GM19395 (cell line): ENCODE measurements around the gene KLHL29.

Experiments
- ATAC-seq: cut with Tn5 transposase; IDR thresholded peaks from one replicate; pipeline ENCODE4 v1.9.1; 2021; ENCODE audit warnings: mild to moderate bottlenecking, moderate library complexity; ENCODE audit not compliant: unreplicated experiment

Gene KLHL29

GRCh38 chr2:23601301-23601965 is 216.5 kb downstream of the KLHL29 start:
- no peak for ATAC-seq

- ATAC-seq = no peak
Measured at GRCh38 chr2:23602116-23602515, 217.1 kb downstream of the KLHL29 start.

GRCh38 chr2:23603156-23603555 is 218.2 kb downstream of the KLHL29 start:
- no peak for ATAC-seq

DNA sequence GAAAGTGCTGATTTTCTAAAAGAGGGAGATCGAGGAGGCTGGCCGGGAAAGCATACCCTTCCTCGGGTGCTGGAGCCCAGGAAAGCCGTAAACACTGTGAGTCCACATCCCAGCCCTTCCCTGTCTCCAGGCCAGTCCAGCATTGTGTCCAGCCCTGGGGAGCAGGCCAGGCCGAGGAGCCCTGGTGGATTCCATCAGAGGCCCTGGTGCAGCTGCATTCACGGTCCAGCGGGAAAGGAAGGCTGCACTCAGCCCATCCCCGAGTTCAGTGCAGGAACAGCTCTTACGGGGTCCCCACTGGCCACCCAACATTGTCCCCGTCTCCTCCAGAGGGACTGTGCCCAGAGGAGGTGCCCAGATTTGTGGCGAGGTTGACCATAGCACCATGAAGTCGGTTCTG is 218.6 kb downstream of the KLHL29 start:
- ATAC-seq = no peak

- ATAC-seq = no peak
Measured at GRCh38 chr2:23604731-23605130, 219.8 kb downstream of the KLHL29 start.

DNA sequence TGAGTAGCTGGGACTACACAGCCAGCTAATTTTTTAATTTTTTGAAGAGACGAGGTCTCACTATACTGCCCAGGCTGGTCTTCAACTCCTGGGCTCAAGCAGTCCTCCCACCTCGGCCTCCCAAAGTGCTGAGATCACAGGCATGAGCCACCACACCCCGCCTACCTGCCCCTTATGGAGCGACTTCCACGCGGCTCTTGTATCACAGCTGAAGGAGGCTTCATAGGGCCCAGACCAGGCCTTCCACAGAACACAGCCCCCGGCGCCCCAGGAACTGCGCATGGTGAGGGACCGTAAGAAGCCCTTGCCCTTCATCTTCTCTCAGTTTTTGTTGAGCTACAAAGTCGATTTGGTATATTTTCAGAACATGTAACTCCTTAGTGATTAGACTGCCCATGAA is 220.3 kb downstream of the KLHL29 start:
- no peak for ATAC-seq

- no peak for ATAC-seq
Measured at GRCh38 chr2:23606196-23606595, 221.2 kb downstream of the KLHL29 start.

- ATAC-seq = no peak
Measured at GRCh38 chr2:23606968-23607367, 222.0 kb downstream of the KLHL29 start.

GRCh38 chr2:23607925-23608324 is 222.9 kb downstream of the KLHL29 start:
- no peak for ATAC-seq

- ATAC-seq = no peak
Measured at GRCh38 chr2:23609254-23609653, 224.3 kb downstream of the KLHL29 start.

DNA sequence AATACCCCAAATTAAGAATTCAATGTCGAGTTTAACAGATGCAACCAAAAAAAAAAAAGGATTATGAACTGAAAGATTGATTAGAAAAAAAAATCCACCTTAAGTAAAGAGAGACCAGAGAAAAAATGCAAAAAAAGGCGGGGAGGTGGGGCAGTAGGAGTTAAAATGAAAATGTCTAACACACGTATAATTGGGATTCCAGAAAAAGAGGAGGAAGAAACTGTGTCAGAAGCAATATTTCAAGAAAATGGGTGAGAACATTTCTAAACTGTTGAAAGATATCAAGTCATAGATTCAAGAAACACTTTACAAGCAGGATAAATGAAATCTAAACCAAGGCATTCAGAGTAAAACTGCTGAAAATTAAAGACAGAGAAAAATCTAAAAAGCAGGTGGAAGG is 226.9 kb downstream of the KLHL29 start:
- ATAC-seq = no peak

DNA sequence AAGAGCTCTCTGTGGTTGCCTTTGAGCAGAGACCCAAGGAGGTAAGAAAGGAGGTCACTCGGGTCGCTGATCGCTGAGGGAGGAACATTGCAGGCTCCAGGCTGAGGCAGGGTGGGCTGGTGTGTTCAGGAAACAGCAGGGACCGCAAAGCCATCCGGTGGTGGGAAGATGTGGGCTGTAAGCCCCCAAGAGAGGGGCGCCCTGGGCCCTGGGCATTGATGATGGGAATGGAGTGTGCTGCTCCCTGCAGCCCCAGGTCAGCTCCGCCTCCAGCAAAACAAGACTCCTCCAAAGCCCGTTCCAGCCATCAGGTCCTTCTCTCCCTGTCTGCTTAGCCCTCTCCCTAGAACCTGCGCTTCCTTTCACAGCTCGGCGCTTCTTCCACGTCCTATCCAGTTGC is 229.7 kb downstream of the KLHL29 start:
- no peak for ATAC-seq

DNA sequence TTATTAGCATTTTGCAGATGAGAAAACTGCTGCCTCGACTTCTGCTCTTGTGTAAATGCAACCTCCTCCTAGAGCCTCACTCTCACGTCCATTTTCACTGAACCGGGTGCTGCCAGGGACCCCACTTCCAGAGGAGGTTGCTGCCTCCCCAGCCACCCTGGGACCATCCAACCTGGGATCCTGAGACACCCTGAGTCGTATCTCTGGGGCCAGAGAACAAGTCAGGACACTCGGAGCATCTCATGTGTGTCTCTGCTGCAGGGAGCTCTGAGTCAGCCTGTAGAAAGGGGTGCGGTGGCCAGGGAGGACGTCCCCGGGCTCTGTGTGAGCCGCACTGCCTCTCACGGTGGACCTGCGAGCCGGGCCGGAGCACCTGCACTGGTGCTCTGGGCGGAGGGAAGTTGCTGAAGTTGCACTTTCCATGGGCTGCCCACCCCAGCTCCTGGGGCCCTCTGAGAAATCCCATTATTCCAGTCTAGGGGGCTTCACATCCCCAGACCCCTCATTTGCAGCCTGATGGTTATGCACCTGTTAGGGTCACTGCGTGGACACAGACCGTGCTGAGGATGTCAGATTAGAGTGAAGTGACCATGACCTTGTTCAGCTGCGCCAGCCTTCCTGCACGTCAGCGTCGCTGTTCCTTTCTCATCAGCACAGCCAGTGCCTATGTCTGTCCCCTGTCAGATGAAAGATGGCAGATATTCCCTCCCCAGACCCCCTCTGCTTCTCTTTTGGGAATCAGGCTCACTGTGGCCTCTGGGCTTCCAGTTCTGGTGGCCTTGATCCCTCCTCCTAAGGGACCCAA is 230.4 kb downstream of the KLHL29 start:
- ATAC-seq = no peak

GRCh38 chr2:23616630-23617029 is 231.7 kb downstream of the KLHL29 start:
- no peak for ATAC-seq

GRCh38 chr2:23617167-23617810 is 232.3 kb downstream of the KLHL29 start:
- no peak for ATAC-seq

DNA sequence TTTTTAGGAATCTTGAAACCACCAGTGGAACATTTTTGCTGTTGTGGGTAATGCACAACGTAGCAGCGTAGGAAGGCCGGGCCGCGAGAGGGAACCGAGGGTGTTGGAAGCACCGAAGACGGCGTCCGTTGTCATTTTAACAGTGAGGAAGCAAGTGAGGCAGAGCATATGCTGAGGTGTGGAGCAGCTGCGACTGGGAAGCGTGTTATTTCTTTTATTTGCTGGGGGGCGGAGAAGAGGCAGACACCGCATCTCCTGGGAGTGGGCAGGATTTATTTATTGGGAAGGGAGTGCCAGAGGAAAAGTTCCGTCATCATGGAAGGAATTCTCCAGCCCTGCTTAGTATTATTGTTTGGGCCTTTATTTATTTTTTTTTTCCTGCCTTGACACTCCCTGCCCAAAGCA is 232.8 kb downstream of the KLHL29 start:
- ATAC-seq = no peak

DNA sequence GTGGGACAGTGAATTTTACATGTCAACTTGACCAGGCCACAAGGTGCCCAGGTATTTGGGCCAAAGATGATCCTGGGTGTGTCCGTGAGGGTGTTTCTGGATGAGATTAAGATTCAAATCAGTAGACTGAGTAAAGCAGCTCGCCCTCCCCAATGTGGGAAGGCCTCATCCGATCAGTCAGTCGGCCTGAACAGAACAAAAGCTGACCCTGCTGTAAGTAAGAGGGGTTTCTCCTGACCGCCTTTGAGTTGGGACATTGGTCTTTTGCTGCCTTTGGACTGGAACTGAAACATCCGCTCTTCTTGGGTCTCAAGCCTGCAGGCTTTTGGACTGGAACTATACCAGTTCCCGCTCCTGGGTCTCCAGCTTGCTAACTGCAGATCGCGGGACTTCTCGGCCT is 233.3 kb downstream of the KLHL29 start:
- ATAC-seq = no peak

GRCh38 chr2:23618794-23619530 is 234.0 kb downstream of the KLHL29 start:
- no peak for ATAC-seq

GRCh38 chr2:23619941-23620340 is 235.0 kb downstream of the KLHL29 start:
- ATAC-seq = no peak

- ATAC-seq = no peak
Measured at GRCh38 chr2:23620841-23621341, 235.9 kb downstream of the KLHL29 start.

DNA sequence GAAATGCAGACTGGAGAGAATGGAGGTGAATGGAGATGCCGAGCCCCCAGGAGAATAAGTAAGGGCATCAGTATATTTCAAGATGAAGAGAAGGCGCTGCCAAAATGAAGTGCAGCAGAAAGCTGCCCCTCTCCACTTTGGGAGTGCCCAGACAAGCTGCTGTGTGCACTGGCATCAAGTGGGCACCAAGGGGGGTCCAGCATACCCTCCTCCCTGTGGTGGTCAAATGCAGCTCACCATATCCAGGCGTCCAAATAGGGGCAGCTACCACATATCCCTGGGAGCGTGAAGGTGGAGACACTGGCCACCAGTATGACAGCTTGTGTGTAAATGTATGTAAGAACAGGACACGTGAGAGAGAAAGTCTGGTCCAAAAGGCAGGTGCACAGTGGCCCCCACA is 236.6 kb downstream of the KLHL29 start:
- ATAC-seq = no peak
